Measurements from ENCODE around the gene SNAPIN. TPM values are rescaled to one million over a fixed set of nuclear protein-coding genes. Genes with fewer than 3 reads are reported as not detected.
A peak's percentile ranks its signal among the peaks of the same experiment; 100 is the strongest.

Gene SNAPIN
- total and polyA plus RNA-seq, 9 of the 15 experiments (the other 6 are each of a cell fraction or from before 2014, with no cell fraction given), result 11.2 to 43.9 (median 32.3) TPM

DNA sequence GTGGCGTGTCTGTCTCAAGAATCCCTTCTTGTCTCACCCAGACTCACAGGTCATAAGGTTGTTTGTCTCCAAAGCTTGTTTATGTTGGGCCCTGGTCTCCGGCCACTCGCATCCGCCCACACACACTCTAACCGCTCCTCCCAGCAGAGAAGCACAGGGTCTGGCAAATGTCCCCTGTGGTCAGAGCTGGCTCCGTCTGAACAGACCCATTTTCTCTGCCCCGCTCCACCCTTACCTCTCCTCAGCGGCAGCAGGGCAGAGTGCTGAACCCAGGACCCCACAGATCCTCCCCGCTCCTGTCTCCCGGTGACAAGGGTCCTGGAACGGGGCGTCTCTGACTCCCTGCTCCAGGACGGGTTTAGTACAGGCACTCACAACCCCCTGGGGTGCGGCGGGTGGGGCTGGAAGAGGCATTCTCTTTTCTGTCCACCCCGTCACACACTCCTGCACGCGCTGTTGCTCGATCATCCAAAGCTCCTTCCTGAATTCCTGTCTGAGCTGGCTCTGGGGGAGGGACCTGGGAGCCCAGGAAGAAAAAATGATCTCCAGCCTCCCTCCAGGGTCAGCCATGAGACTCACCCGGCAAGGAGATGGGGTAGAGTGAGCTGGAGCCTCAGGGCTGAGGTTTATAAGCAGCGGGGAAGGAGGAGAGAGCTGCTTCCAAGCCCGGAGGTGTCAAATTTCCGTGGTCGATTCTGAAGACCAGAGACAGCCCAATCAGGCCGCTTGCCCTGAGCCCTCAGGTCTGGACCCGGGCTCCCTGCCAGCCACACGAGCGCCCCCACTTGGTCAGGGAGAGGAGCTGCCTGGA is 31.4 kb upstream of the SNAPIN start, which contains the start of gene S100A13 (continued):
- TF ChIP-seq NFE2L1 (tag; IDR thresholded peaks at IDR 0.05; ENCODE audit: borderline replicate concordance, low read depth), result no peak
- peak; percentile 67 for TF ChIP-seq TAF9B (IDR thresholded peaks at IDR 0.05; ENCODE audit: partially characterized antibody)
- TF ChIP-seq ZSCAN32 (CRISPR knock-in tag; IDR thresholded peaks at IDR 0.05), result 0 out of 2 replicates have a peak, but pooled peaks have one; percentile 46
- TF ChIP-seq PRMT5 (CRISPR knock-in tag; IDR thresholded peaks at IDR 0.05), result no peak
- TF ChIP-seq MAZ (CRISPR knock-in tag; conservative IDR thresholded peaks at IDR 0.05 in 1 of 2, IDR thresholded peaks at IDR 0.05 in 1 of 2), result peak in 1 of 2 experiments; percentile 82; a peak in 3 of 4 replicates
- 0 out of 2 replicates have a peak, but pooled peaks have one; percentile 27 for TF ChIP-seq TRIM28 (IDR thresholded peaks at IDR 0.05)
- no peak for TF ChIP-seq NFYB (IDR thresholded peaks at IDR 0.05; ENCODE audit: extremely low read depth, insufficient read length)
- TF ChIP-seq RBBP5 (IDR thresholded peaks at IDR 0.05; ENCODE audit: borderline replicate concordance, insufficient read depth, low read length, poor library complexity, severe bottlenecking), result peak; percentile 18
- TF ChIP-seq, protein P1, sequence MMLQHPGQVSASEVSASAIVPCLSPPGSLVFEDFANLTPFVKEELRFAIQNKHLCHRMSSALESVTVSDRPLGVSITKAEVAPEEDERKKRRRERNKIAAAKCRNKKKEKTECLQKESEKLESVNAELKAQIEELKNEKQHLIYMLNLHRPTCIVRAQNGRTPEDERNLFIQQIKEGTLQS (IDR thresholded peaks at IDR 0.05), result no peak; the same call in 1 of the 2 replicates
- TF ChIP-seq, protein P1 (CRISPR knock-in tag; conservative IDR thresholded peaks at IDR 0.05), result peak; percentile 56; the same call in 1 of the 2 replicates
- peak; percentile 78; the same call in 1 of the 2 replicates for TF ChIP-seq MTA3 (IDR thresholded peaks at IDR 0.05; ENCODE audit: borderline replicate concordance)
- no peak for TF ChIP-seq NFATC3 (IDR thresholded peaks at IDR 0.05)
- TF ChIP-seq ZNF175 (CRISPR knock-in tag; IDR thresholded peaks at IDR 0.05; ENCODE audit: low read depth), result peak; percentile 64
- TF ChIP-seq ESRRA (IDR thresholded peaks at IDR 0.05; ENCODE audit: borderline replicate concordance, low read depth), result peak; percentile 26; the same call in 1 of the 2 replicates
- no peak for TF ChIP-seq ATF1 (CRISPR knock-in tag; IDR thresholded peaks at IDR 0.05)
- TF ChIP-seq ATF1 (tag; IDR thresholded peaks at IDR 0.05), result 0 out of 2 replicates have a peak, but pooled peaks have one; percentile 25
- 0 out of 2 replicates have a peak, but pooled peaks have one; percentile 45 for TF ChIP-seq ETV1 (tag; conservative IDR thresholded peaks at IDR 0.05; ENCODE audit: low read depth)
- peak; percentile 7 for TF ChIP-seq NEUROD1 (IDR thresholded peaks at IDR 0.05; ENCODE audit: borderline replicate concordance, low read depth, low read length, partially characterized antibody)
- TF ChIP-seq NFIC (IDR thresholded peaks at IDR 0.05), result peak; percentile 96
- TF ChIP-seq CXXC5 (CRISPR knock-in tag; IDR thresholded peaks at IDR 0.05), result 0 out of 2 replicates have a peak, but pooled peaks have one; percentile 22
- TF ChIP-seq, protein P2, sequence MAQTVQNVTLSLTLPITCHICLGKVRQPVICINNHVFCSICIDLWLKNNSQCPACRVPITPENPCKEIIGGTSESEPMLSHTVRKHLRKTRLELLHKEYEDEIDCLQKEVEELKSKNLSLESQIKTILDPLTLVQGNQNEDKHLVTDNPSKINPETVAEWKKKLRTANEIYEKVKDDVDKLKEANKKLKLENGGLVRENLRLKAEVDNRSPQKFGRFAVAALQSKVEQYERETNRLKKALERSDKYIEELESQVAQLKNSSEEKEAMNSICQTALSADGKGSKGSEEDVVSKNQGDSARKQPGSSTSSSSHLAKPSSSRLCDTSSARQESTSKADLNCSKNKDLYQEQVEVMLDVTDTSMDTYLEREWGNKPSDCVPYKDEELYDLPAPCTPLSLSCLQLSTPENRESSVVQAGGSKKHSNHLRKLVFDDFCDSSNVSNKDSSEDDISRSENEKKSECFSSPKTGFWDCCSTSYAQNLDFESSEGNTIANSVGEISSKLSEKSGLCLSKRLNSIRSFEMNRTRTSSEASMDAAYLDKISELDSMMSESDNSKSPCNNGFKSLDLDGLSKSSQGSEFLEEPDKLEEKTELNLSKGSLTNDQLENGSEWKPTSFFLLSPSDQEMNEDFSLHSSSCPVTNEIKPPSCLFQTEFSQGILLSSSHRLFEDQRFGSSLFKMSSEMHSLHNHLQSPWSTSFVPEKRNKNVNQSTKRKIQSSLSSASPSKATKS (CRISPR knock-in tag; IDR thresholded peaks at IDR 0.05), result no peak

All from K562 (cell line).